ENCODE data around the gene CHAC2. TPM values are rescaled to one million over a fixed set of nuclear protein-coding genes. Genes with fewer than 3 reads are reported as not detected.
"Not testable (repeated sequence)": the region's sequence is repeated elsewhere in the genome, so short reads cannot be mapped to it uniquely, and the experiment has no call there.

The CHAC2 gene
- 10 to 100 TPM; 10.6 to 19.3 TPM for total RNA-seq

DNA sequence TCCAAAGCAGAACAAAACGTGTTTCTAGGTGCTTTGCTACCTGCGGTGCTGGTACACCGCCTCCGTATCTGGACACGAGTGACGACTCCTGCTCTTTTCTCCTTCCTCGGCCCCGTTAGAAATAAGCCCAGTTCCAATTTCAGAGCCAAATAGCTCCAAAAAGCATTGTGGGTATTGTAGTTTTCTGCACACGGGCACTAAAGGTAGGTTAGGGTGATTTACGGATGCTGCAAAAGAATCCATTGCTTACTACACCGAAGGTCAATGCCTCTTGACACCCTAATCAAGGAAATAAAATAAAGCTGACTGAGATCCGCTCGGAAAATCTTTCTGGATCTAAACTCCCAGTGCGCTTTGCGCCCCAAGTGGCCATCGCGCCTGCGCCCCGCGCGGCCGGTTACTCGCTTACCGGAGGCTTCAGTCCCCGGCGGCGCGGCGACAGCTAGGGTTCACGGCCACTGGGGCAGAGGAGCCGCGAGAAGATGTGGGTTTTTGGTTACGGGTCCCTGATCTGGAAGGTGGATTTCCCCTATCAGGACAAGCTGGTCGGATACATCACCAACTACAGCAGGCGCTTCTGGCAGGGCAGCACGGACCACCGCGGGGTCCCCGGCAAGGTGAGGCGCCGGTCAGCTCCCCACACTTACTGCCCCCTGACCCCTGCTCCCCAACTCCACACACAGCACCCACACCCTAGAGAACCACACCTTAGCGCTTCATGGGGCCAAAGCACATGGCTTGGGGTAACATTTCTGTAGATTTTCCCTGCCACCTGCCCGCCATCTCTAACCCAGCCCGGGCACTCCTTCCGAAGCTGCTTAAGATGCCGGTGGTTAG lies at the start of gene CHAC2:
TSS of gene CHAC2 (plus strand) at position 400 of the 837 bp plus-strand sequence. CDS start at position 483, 83 bp downstream.
- Mint-ChIP-seq H3K4me3 (peak within 1 kb of the TSS; percentile 91), H3K36me3 (no peaks in the 10 kb centered on the region), H3K9me3 (no peaks in the 10 kb centered on the region)

DNA sequence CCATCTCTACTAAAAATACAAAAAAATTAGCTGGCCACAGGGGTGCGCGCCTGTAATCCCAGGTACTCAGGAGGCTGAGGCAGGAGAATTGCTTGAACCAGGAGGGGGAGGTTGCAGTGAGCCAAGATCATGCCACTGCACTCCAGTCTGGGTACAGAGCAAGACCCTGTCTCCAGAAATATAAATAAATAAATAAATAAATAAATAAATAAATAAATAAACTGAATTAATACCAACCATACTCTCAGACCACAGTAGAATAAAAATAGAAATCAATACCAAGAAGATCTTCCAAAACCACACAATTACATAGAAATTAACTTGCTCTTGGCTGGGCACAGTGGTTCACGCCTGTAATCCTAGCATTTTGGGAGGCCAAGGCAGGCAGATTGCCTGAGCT lies 46.7 kb upstream of the CHAC2 start:
- DNase-seq (ENCODE audit: low spot score); H3K27me3 Mint-ChIP-seq; H3K9me3 Mint-ChIP-seq; H3K4me3 Mint-ChIP-seq; H3K27ac Mint-ChIP-seq; ATAC-seq; H3K36me3 Mint-ChIP-seq: not testable (repeated sequence)
- H3K4me1 Mint-ChIP-seq (ENCODE audit: low read depth in 2 of 2), result peaks cover 24 to 34% of the 10 kb centered on the region in 2 donors

More for the DNA sequence above, at the start of gene CHAC2:
- H3K27me3 Mint-ChIP-seq, result no peaks in the 10 kb centered on the region
- H3K27ac Mint-ChIP-seq, result peak within 1 kb of the TSS; percentile 87 to 96
- peak; percentile 92 for DNase-seq (ENCODE audit: low spot score)
- H3K4me1 Mint-ChIP-seq (ENCODE audit: low read depth in 2 of 2), result peaks cover 12 to 23% of the 10 kb centered on the region in 2 donors
- ATAC-seq, result peak; percentile 97

GRCh38 chr2:53724536-53724935 lies 43.1 kb upstream of the CHAC2 start:
- Mint-ChIP-seq H3K4me1 (ENCODE audit: low read depth in 2 of 2) (peaks cover 24 to 27% of the 10 kb centered on the region in 2 donors), H3K27ac (no peak overlapping the region), H3K36me3 (peaks cover 6% of the 10 kb centered on the region), H3K27me3 (no peaks in the 10 kb centered on the region), H3K9me3 (no peaks in the 10 kb centered on the region), H3K4me3 (no peak overlapping the region)
- no peak for ATAC-seq
- no peak for DNase-seq (ENCODE audit: low spot score)

GRCh38 chr2:53725662-53726061 lies 41.9 kb upstream of the CHAC2 start:
- Mint-ChIP-seq H3K27ac (no peak overlapping the region), H3K4me3 (no peak overlapping the region), H3K9me3 (no peaks in the 10 kb centered on the region), H3K27me3 (no peaks in the 10 kb centered on the region), H3K4me1 (ENCODE audit: low read depth in 2 of 2) (peaks cover 24% of the 10 kb centered on the region in 2 donors), H3K36me3 (peaks cover 6% of the 10 kb centered on the region)
- no peak for ATAC-seq
- no peak for DNase-seq (ENCODE audit: low spot score)

GRCh38 chr2:53727921-53728320 lies 39.7 kb upstream of the CHAC2 start:
- ATAC-seq (no peak), DNase-seq (ENCODE audit: low spot score) (no peak)
- H3K4me3 Mint-ChIP-seq, result no peak overlapping the region
- no peaks in the 10 kb centered on the region for H3K9me3 Mint-ChIP-seq
- peaks cover 14 to 18% of the 10 kb centered on the region in 2 donors for H3K4me1 Mint-ChIP-seq (ENCODE audit: low read depth in 2 of 2)
- H3K27me3 Mint-ChIP-seq, result no peaks in the 10 kb centered on the region
- H3K36me3 Mint-ChIP-seq, result peaks cover 6% of the 10 kb centered on the region
- H3K27ac Mint-ChIP-seq, result no peak overlapping the region

DNA sequence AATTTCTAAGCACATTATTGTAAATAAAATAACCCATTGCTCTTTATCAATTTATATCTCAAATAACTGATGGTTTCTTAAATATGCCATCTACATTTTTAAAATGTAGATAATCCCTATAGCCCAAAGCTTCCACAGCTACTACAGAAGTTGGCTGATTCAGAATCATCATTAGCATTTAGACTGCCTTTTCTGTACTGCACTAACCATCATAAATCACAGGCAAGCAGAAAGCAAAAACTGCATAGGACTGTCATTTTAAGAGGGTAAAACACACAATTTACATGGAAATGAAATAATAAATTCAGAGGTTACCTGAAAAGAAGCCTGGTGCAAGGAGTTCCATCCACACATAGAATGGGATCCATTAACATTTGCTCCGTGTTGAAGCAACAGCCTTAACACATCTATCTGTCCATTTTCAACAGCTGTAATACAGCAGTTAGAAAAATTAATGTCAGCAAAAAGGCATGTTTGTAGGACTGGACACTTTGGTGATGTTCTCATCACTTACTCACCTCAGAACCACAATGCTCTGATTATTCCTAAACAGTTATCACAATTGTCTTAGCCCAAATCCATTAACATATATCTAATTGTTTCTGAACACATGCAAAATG lies 38.4 kb upstream of the CHAC2 start:
- H3K4me1 Mint-ChIP-seq (ENCODE audit: low read depth in 2 of 2), result peaks cover 8 to 10% of the 10 kb centered on the region in 2 donors
- H3K4me3 Mint-ChIP-seq, result no peak overlapping the region
- DNase-seq (ENCODE audit: low spot score), result no peak
- H3K27ac Mint-ChIP-seq, result no peak overlapping the region
- ATAC-seq, result no peak
- peaks cover 9% of the 10 kb centered on the region for H3K36me3 Mint-ChIP-seq
- H3K27me3 Mint-ChIP-seq, result no peaks in the 10 kb centered on the region
- H3K9me3 Mint-ChIP-seq, result no peaks in the 10 kb centered on the region

DNA sequence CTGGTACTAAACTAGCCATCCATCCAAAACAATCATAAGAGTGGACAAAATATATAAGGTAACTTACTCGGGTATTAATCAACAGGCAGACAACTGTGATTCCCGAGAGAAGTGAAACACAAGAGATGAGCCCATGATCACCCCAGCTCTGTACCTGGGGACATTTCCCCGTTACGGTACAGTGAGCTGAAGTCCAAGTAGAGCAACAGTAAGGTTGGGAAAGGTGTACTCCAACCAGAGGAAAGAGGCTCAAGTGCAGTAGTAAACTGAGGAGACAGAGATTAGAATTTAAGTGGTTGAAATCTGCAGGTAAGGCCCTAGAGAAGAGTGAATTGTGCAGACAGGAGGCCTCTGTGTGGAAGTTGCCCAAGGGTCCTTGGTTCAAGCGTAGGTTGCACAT lies 30.5 kb upstream of the CHAC2 start:
- no peaks in the 10 kb centered on the region for H3K9me3 Mint-ChIP-seq
- DNase-seq (ENCODE audit: low spot score) (no peak), ATAC-seq (no peak)
- H3K36me3 Mint-ChIP-seq, result peaks cover 9% of the 10 kb centered on the region
- H3K4me3 Mint-ChIP-seq, result no peak overlapping the region
- peaks cover 5 to 22% of the 10 kb centered on the region in 2 donors for H3K4me1 Mint-ChIP-seq (ENCODE audit: low read depth in 2 of 2)
- H3K27me3 Mint-ChIP-seq, result no peaks in the 10 kb centered on the region
- no peak overlapping the region for H3K27ac Mint-ChIP-seq

DNA sequence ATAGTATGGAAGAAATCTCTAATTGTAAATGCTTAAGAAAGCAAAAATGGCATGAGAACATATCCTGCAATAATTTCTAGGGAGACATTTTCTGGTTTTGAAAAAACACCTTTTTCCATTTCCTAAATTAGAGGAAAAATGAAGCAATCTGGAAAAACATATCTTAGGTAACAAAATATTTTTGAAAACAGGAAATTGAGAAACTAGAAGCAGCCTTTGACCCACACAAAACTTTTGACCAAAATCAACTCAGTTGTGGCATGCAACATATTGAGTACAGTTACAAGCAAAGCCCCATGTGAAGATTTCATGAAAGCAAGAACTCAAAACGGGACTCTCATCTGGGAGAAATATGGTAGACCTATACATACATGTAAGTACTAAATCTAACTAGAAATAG lies 28.6 kb upstream of the CHAC2 start:
- H3K36me3 Mint-ChIP-seq, result peaks cover 15% of the 10 kb centered on the region
- DNase-seq (ENCODE audit: low spot score), result no peak
- H3K27ac Mint-ChIP-seq, result no peak overlapping the region
- ATAC-seq, result no peak
- H3K4me3 Mint-ChIP-seq, result no peak overlapping the region
- H3K9me3 Mint-ChIP-seq, result no peaks in the 10 kb centered on the region
- H3K4me1 Mint-ChIP-seq (ENCODE audit: low read depth in 2 of 2), result peaks cover 7 to 28% of the 10 kb centered on the region in 2 donors
- H3K27me3 Mint-ChIP-seq, result no peaks in the 10 kb centered on the region

DNA sequence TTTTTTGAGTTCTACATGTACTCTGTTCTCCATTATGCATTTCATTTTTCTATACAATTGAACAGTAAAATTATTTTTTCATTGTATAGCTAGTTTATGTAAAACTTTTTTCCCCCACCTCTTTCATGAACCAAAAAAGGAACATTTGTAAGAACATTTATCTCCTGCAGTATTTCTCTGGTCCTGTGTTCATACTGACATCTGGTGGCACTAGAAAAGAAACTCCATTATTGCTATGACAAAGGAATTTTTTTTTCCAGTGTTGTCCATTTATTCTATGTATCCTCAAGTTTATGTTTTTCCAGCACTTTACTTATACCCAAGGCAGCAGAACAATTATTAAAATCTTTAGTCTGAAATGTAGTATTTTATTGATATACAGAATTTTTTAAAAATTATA lies 27.4 kb upstream of the CHAC2 start:
- Mint-ChIP-seq H3K9me3 (no peaks in the 10 kb centered on the region), H3K27ac (no peak overlapping the region), H3K27me3 (no peaks in the 10 kb centered on the region), H3K4me1 (ENCODE audit: low read depth in 2 of 2) (peaks cover 7 to 23% of the 10 kb centered on the region in 2 donors), H3K4me3 (no peak overlapping the region), H3K36me3 (peaks cover 9% of the 10 kb centered on the region)
- ATAC-seq, result no peak
- no peak for DNase-seq (ENCODE audit: low spot score)

DNA sequence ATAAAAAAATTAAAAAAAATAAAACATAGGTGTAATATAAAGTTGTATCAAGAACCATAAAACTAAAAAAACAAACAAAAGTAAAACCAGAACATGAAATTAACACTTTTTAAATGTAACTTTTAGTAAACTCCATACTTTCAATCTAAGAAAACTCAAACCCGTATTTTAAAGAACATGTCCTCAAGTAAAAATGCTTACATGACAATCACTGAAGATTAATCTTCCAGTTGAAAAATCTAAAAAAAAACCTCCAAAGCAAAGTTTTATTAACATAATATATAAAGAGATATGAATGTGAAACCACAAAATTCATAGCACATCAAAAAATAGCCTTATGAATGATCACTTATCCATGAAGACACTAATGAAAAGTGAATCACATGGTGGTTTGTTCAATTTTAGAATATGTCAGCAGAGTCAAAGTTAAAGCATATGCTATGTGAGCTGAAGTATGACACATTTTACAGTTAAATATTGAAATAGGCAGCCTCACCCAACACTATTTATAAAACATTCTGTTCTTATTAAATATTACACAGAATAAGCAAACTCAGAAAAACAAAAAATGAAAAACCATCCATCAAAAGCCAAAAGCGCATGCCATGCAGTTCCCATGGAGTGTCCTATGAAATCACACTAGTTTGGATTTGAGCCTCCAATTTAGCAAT lies 23.1 kb upstream of the CHAC2 start:
- peaks cover 3 to 23% of the 10 kb centered on the region in 2 donors for H3K4me1 Mint-ChIP-seq (ENCODE audit: low read depth in 2 of 2)
- no peak overlapping the region for H3K4me3 Mint-ChIP-seq
- DNase-seq (ENCODE audit: low spot score) (no peak), ATAC-seq (no peak)
- no peaks in the 10 kb centered on the region for H3K27me3 Mint-ChIP-seq
- H3K27ac Mint-ChIP-seq, result no peak overlapping the region
- H3K36me3 Mint-ChIP-seq, result peaks cover 22% of the 10 kb centered on the region
- no peaks in the 10 kb centered on the region for H3K9me3 Mint-ChIP-seq

DNA sequence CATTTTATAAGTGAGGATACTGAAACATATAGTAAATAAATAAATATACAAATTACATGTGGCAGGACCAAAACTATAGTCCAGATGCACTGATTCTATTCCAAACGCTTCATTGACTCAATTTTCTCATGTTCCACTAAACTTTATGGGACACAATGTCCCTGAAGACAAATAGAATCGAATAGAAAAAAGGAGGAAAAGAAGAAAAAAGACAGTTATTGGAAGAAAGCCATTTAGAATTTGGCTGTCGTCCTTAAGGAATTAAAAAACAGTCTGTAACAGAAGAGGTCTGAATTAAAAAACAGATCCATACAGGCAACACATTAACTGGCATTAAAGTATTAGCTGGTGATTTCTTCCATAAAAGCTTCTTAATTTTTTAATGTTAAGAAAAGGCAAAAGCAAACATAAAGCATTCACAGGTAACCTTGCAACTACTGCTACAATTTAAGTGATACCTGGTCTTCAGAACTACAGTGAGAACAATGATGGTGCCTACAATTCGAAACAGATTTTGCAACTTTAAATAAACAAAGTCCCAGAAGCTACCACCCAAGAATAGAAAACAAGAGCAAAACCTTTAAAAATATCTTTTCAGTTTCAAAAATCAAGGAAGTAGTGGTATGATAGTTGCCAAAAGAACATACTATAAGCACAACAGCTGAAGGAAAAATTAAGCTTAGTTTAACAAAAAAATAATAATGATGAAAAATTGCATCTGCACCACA lies 17.4 kb upstream of the CHAC2 start:
- H3K4me1 Mint-ChIP-seq (ENCODE audit: low read depth in 2 of 2), result peaks cover 3 to 17% of the 10 kb centered on the region in 2 donors
- H3K27ac Mint-ChIP-seq, result peak overlapping the region in 1 of 2 donors; percentile 39

DNA sequence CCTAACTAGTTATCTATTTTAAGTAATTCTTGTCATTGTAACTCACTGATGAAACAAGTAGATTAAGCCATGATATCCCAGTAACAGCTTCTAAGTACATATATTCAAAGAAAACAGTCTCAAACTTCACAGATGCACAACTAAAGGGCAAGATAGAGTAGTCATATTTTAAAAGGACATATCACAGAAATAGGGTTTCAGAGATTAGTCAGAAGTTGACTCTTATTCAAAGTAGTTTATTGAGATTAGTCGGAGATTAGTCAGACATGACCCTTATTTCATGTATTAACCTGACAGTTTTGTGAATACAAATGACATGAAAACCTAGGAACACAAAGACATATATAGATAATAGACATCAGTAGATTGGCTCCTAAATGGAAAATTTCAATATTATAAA lies 15.9 kb upstream of the CHAC2 start:
- peak overlapping the region; percentile 39 to 69 for H3K27ac Mint-ChIP-seq

More for the DNA sequence above, 17.4 kb upstream of the CHAC2 start:
- Mint-ChIP-seq H3K4me3 (no peak overlapping the region), H3K27me3 (no peaks in the 10 kb centered on the region), H3K36me3 (peaks cover 13% of the 10 kb centered on the region), H3K9me3 (no peaks in the 10 kb centered on the region)
- ATAC-seq (no peak), DNase-seq (ENCODE audit: low spot score) (no peak)

DNA sequence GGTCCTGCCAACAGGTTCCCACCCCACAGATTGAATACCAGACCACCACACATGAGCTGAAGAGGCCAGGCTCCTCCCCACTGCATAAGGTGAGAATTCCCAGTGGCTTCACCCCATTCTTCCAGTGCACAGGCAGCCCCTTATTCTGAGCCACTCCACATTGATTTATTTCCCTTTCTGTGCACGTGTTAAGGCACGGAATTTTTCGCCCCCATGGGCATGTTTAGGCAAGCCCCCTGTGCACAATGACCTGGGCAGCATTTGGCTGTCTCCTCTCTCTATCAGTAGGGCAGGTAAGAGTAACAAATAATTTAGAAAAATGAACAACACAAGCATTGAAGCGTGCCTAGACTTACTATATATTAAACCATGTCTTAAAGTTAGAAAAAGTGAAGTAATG lies 15.2 kb upstream of the CHAC2 start:
- peak overlapping the region in 1 of 2 donors; percentile 39 for H3K27ac Mint-ChIP-seq
- ATAC-seq (no peak), DNase-seq (ENCODE audit: low spot score) (no peak)
- H3K4me1 Mint-ChIP-seq (ENCODE audit: low read depth in 2 of 2), result peaks cover 4 to 17% of the 10 kb centered on the region in 2 donors
- no peaks in the 10 kb centered on the region for H3K9me3 Mint-ChIP-seq
- H3K27me3 Mint-ChIP-seq, result no peaks in the 10 kb centered on the region
- H3K36me3 Mint-ChIP-seq, result peaks cover 13% of the 10 kb centered on the region
- H3K4me3 Mint-ChIP-seq, result peak overlapping the region; percentile 0

More for the DNA sequence above, 15.9 kb upstream of the CHAC2 start:
- DNase-seq (ENCODE audit: low spot score), result no peak
- Mint-ChIP-seq H3K4me1 (ENCODE audit: low read depth in 2 of 2) (peaks cover 3 to 17% of the 10 kb centered on the region in 2 donors), H3K27me3 (no peaks in the 10 kb centered on the region), H3K4me3 (peak overlapping the region; percentile 30), H3K9me3 (no peaks in the 10 kb centered on the region), H3K36me3 (peaks cover 13% of the 10 kb centered on the region)
- peak; percentile 56 to 82 for ATAC-seq

All from natural killer cell treated with Interleukin-12 subunit alpha and Interleukin-12 subunit beta and Interleukin-15 and Interleukin-18, amount 100 ng/mL, for 72 hours (primary cell).